SK-N-SH (cell line): ENCODE results near the gene NTN1. TPM values are rescaled to one million over a fixed set of nuclear protein-coding genes. Genes with fewer than 3 reads are reported as not detected.
"Not testable (repeated sequence)": the region's sequence is repeated elsewhere in the genome, so short reads cannot be mapped to it uniquely, and the experiment has no call there.

ENCODE experiments used
- CTCF ChIA-PET: fragments of 300-600, 350-600 bp; formaldehyde crosslinking; extraction: SDS; loops from one replicate; lab custom pipeline; 2021; lab: Yijun Ruan, JAX
- POLR2A ChIA-PET: fragments of 350-600 bp; sonication (Branson Sonifier 250); formaldehyde crosslinking; extraction: SDS; loops from one replicate; lab custom pipeline; 2020; ENCODE audit warnings: antibody characterized with exemption, inconsistent platforms; lab: Yijun Ruan, JAX
- DNase-seq: peaks from one replicate; pipeline ENCODE4 v3.0.0; 2012
- H2AFZ ChIP-seq: fragments of 200-600 bp; sonication (generic); 2 replicates; pipeline ENCODE4 v1.8.1; 2016; ENCODE audit warnings: antibody characterized with exemption, mild to moderate bottlenecking, low read depth
- H3F3A ChIP-seq: fragments of 200-600 bp; sonication (generic); replicated peaks from 2 replicates; pipeline ENCODE3; 2016; ENCODE audit warnings: antibody characterized with exemption, mild to moderate bottlenecking; ENCODE audit not compliant: insufficient read depth
- H3K27ac ChIP-seq, 2 experiments: fragments of 200-500 bp in 1 of 2; fragments of 200-600 bp in 1 of 2; sonication (Bioruptor generic) in 1 of 2; sonication (generic), shearing (Covaris generic) in 1 of 2; 2 replicates each; pipeline versions ENCODE4 v1.5.1 to v1.6.1; 2014 to 2016; ENCODE audit warnings: low read depth in 2 of 2, inconsistent platforms in 1 of 2, low read length in 1 of 2, mild to moderate bottlenecking in 1 of 2, mixed read lengths in 1 of 2
- H3K27me3 ChIP-seq: fragments of 200-600 bp; sonication (generic), shearing (Covaris generic); 2 replicates; pipeline ENCODE4 v1.6.1; 2016; ENCODE audit warnings: mixed run types; ENCODE audit not compliant: insufficient read depth
- H3K36me3 ChIP-seq, 2 experiments: fragments of 200-500 bp in 1 of 2; fragments of 200-600 bp in 1 of 2; sonication (Bioruptor generic) in 1 of 2; sonication (generic) in 1 of 2; replicated peaks in 1 of 2; 2 replicates each; pipeline versions ENCODE3 to v1.5.1; 2014 to 2016; ENCODE audit warnings: low read length in 1 of 2, mild to moderate bottlenecking in 1 of 2; ENCODE audit not compliant: insufficient read depth in 2 of 2, control insufficient read depth in 1 of 2
- H3K4me1 ChIP-seq, 2 experiments: fragments of 200-500 bp in 1 of 2; fragments of 200-600 bp in 1 of 2; sonication (Bioruptor generic) in 1 of 2; sonication (generic), shearing (Covaris generic) in 1 of 2; 2 replicates each; pipeline versions ENCODE4 v1.5.1 to v1.6.1; 2014 to 2016; ENCODE audit warnings: low read depth in 1 of 2, low read length in 1 of 2, mixed run types in 1 of 2; ENCODE audit not compliant: insufficient read depth in 2 of 2, control insufficient read depth in 1 of 2
- H3K4me2 ChIP-seq: fragments of 200-600 bp; sonication (generic), shearing (Covaris generic); 2 replicates; pipeline ENCODE4 v1.6.1; 2017; ENCODE audit warnings: mixed run types
- H3K4me3 ChIP-seq, 2 experiments: fragments of 200-500 bp in 1 of 2; fragments of 200-600 bp in 1 of 2; sonication (Bioruptor generic) in 1 of 2; sonication (generic), shearing (Covaris generic) in 1 of 2; 2 replicates each; pipeline versions ENCODE4 v1.5.1 to v1.8.1; 2014 to 2016; ENCODE audit warnings: low read depth in 2 of 2, inconsistent platforms in 1 of 2, low read length in 1 of 2, mild to moderate bottlenecking in 1 of 2, mixed read lengths in 1 of 2, moderate library complexity in 1 of 2
- H3K79me2 ChIP-seq: fragments of 200-600 bp; sonication (generic); 2 replicates; pipeline ENCODE4 v1.8.1; 2017; ENCODE audit warnings: mild to moderate bottlenecking; ENCODE audit not compliant: insufficient read depth
- H3K9ac ChIP-seq: fragments of 200-600 bp; sonication (generic); 2 replicates; pipeline ENCODE4 v1.6.1; 2017; ENCODE audit warnings: mixed run types
- H3K9me2 ChIP-seq: fragments of 200-600 bp; sonication (generic); 2 replicates; pipeline ENCODE4 v1.6.1; 2017; ENCODE audit warnings: mixed run types
- H3K9me3 ChIP-seq: fragments of 200-600 bp; sonication (generic); 2 replicates; pipeline ENCODE4 v1.6.1; 2017; ENCODE audit warnings: mixed run types, mild to moderate bottlenecking, moderate library complexity
- H4K20me1 ChIP-seq: fragments of 200-600 bp; sonication (generic); 2 replicates; pipeline ENCODE4 v1.6.1; 2017; ENCODE audit warnings: mild to moderate bottlenecking, mixed run types; ENCODE audit not compliant: insufficient read depth
- EZH2phosphoT487 ChIP-seq: fragments of 200-600 bp; sonication (generic); IDR thresholded peaks from 2 replicates; pipeline ENCODE4 v1.6.1; 2017; ENCODE audit warnings: low read depth, mixed run types, mild to moderate bottlenecking, antibody characterized with exemption, moderate library complexity, borderline replicate concordance
- GATA2 ChIP-seq: sonication (generic); formaldehyde crosslinking; IDR thresholded peaks from 2 replicates; pipeline ENCODE4 v1.5.0; 2020; ENCODE audit warnings: mild to moderate bottlenecking, missing genetic modification reagents
- MEF2A ChIP-seq: IDR thresholded peaks from 2 replicates; pipeline ENCODE4 v1.4.0; 2012; ENCODE audit warnings: low read depth, borderline replicate concordance
- NRF1 ChIP-seq: IDR thresholded peaks from 2 replicates; pipeline ENCODE4 v1.6.1; 2012; ENCODE audit warnings: low read depth, mild to moderate bottlenecking, low read length
- PBX3 ChIP-seq: IDR thresholded peaks from 2 replicates; pipeline ENCODE4; 2012
- POLR2AphosphoS5 ChIP-seq: IDR thresholded peaks from 2 replicates; pipeline ENCODE4 v1.6.1; 2012; ENCODE audit warnings: low read depth, low read length
- USF1 ChIP-seq: IDR thresholded peaks from 2 replicates; pipeline ENCODE4 v1.4.0; 2012; ENCODE audit warnings: low read depth, borderline replicate concordance
- WGBS: methylation state at CpG from one replicate; pipeline ENCODE4 v1.1.6; 2017; ENCODE audit warnings: low lambda C conversion rate; 5-methylcytosine and 5-hydroxymethylcytosine counted together
- polyA plus RNA-seq, 3 experiments: library from polyadenylated mRNA; depleted of rRNA; stranded (reverse); fragments of >200 nt; gene quantifications; 2 replicates each; pipeline ENCODE4 v1.2.3, GENCODE V29; 2012
- TF ChIP-seq, protein P1 (sequence below): fragments of 150-350 bp; IDR thresholded peaks from 2 replicates; pipeline ENCODE4 v1.6.1; 2017; ENCODE audit warnings: antibody characterized with exemption, low read length, low read depth, borderline replicate concordance

NTN1 gene
- polyA plus RNA-seq, 1 of the 3 experiments (the other 2 are of a cell fraction), result 0.05 TPM

DNA sequence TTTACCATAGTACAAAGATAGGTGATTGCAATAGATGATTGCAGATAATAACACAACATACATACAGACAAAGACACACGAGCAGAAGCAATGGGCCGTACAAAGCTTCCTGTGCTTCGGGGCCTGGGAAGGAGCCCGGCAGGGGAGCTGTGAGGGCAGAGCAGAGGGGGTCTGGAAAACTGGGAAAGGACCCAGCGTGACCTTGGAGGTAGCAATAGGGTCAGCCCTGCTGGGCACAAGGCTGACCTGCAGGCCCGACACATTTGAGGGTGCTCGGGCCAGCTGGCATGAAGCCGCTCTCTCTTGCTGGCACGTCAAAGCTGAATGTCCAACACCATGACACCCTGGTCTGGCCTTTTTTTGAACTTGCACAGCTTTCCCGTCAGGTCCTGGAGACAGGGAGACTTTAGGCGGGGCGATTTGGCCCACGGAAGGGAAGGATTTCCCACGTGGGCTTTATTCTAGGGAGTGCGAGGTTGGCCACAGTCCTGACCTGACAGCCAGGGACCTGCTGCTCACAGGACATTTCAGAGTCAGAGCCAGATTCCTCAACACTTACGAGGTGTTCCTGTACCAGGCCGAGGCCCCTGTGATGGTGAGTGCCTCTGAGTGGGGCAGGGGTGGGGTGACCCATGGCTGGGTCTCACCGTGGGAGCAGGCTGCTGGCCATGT is 83.2 kb downstream of the NTN1 start (continued):
- TF ChIP-seq NRF1 (no peak), USF1 (no peak), EZH2phosphoT487 (no peak)
- TF ChIP-seq, protein P1, sequence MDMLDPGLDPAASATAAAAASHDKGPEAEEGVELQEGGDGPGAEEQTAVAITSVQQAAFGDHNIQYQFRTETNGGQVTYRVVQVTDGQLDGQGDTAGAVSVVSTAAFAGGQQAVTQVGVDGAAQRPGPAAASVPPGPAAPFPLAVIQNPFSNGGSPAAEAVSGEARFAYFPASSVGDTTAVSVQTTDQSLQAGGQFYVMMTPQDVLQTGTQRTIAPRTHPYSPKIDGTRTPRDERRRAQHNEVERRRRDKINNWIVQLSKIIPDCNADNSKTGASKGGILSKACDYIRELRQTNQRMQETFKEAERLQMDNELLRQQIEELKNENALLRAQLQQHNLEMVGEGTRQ, result no peak

DNA sequence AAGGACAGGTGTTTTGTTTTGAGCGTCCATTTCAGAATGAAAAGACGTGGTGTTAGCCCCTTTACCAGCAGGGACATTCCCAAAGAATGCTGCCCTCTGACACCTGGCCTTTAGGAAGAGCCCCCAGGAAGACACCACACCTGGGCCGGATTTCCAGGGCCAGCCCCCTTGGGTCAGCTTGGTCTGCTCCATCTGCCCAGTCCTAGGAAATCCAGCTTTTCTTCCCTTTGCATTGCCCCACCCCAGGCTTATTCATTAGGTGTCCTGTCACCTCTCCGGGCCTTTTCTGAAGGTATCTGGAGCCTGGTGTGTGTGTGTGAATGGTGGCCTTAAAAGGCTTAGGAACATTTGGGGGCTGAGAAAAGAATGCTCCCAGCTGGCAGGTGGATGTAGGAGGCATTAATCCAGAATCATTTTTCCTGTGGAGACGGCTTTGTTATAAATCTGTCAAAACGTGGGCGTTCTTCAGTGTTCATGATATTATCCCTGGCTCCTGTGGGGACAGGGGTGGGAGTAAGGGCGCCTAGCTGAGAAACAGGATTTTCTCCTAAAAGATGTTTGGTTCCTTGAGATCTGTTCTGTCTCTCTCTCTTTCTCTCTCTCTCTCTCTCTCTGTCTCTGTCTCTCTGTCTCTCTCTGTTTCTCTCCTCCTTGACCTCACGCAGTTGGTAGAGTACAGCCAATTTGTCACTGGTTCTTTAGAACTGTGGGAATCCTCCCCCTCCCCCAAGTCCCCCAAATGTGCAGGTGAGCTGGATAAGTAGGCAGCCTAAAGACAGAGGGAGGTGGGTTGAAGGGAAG is 84.0 kb downstream of the NTN1 start:
- no peak for TF ChIP-seq POLR2AphosphoS5
- TF ChIP-seq MEF2A, result no peak
- no peak for TF ChIP-seq GATA2 (CRISPR knock-in tag)
- no peak for TF ChIP-seq PBX3
- Histone ChIP-seq H3K9ac (no peak overlapping the region), H4K20me1 (no peaks in the 10 kb centered on the region), H3K27ac (no peak overlapping the region), H3K4me1 (no peaks in the 10 kb centered on the region), H3K4me3 (no peak overlapping the region), H3K79me2 (no peaks in the 10 kb centered on the region), H3K27me3 (peaks cover 44% of the 10 kb centered on the region; the same call in 1 of the 2 replicates), H2AFZ (no peak overlapping the region), H3K36me3 (no peaks in the 10 kb centered on the region), H3F3A (no peaks in the 10 kb centered on the region), H3K9me3 (no peaks in the 10 kb centered on the region), H3K4me2 (no peak overlapping the region), H3K9me2 (no peaks in the 10 kb centered on the region)
- CTCF ChIA-PET, result interaction anchor here (1.2 kb wide), 1 partner anchor 16 kb away, joined by 4 read pairs; no protein-coding TSS in a partner anchor
- POLR2A ChIA-PET, result no interaction called here
- 24% methylated on average over 8 of the region's 9 CpGs for WGBS
- no peak for DNase-seq

DNA sequence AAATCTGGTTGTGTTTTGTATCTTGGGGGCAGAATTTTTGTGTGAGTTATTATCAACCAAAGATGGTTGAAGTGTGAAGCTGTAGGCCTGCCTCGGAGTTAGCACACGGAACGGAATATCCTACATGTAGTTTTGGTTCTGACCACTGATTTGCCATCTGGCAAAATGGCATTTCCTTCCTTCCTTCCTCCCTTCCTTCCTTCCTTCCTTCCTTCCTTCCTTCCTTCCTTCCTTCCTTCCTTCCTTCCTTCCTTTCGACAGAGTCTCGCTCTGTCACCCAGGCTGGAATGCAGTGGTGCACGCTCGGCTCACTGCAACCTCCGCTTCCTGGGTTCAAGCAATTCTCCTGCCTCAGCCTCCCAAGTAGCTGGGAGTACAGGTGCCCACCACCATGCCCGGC is 85.0 kb downstream of the NTN1 start:
- peaks cover 54% of the 10 kb centered on the region; the same call in 1 of the 2 replicates for H3K27me3 ChIP-seq
- H2AFZ ChIP-seq, POLR2A ChIA-PET, H3K9me2 ChIP-seq, H3K4me1 ChIP-seq, DNase-seq, H3K4me3 ChIP-seq, H3K27ac ChIP-seq, H4K20me1 ChIP-seq, H3K4me2 ChIP-seq, H3K9ac ChIP-seq, H3K9me3 ChIP-seq, H3F3A ChIP-seq, H3K36me3 ChIP-seq, H3K79me2 ChIP-seq: not testable (repeated sequence)
- whole genome bisulfite sequencing, result 58% methylated on average over 9 of the region's 9 CpGs
- CTCF ChIA-PET, result interaction anchor here (1.2 to 1.4 kb wide), 2 partner anchors 15 to 34 kb away, joined by 3 to 4 read pairs; no protein-coding TSS in a partner anchor
